Activated CD8-positive, alpha-beta memory T cell treated with anti-CD3 and anti-CD28 coated beads, Interleukin-2, amount 10 ng/mL, durations not matched to agents 7 days and 5 days (primary cell): ENCODE data around the gene CABLES1. TPM values are rescaled to one million over a fixed set of nuclear protein-coding genes. Genes with fewer than 3 reads are reported as not detected.
"Not testable (repeated sequence)": the region's sequence is repeated elsewhere in the genome, so short reads cannot be mapped to it uniquely, and the experiment has no call there.

Experiments used
- ATAC-seq: fragments of 150-1000 bp; cut with Tn5 transposase; one replicate; pipeline ENCODE4 v1.10.0; 2021; ENCODE audit warnings: moderate library complexity
- CTCF ChIA-PET: fragments of 350-600 bp; sonication (Branson Sonifier 250); formaldehyde crosslinking; loops from one replicate; lab custom pipeline; 2021; ENCODE audit warnings: antibody characterized with exemption; lab: Charles Lee
- DNase-seq: peaks from one replicate; pipeline ENCODE4 v3.0.0-alpha.2; 2020
- H3K27ac Mint-ChIP-seq: one replicate; pipeline ENCODE4 v1.8.0; 2021; ENCODE audit warnings: mild to moderate bottlenecking, mixed read lengths
- H3K27me3 Mint-ChIP-seq: one replicate; pipeline ENCODE4 v1.8.0; 2021; ENCODE audit warnings: mixed read lengths
- H3K36me3 Mint-ChIP-seq: one replicate; pipeline ENCODE4 v1.8.0; 2021; ENCODE audit warnings: mild to moderate bottlenecking, mixed read lengths
- H3K4me1 Mint-ChIP-seq: one replicate; pipeline ENCODE4 v1.8.0; 2021; ENCODE audit warnings: mixed read lengths
- H3K4me3 Mint-ChIP-seq: one replicate; pipeline ENCODE4 v1.8.0; 2021; ENCODE audit warnings: mild to moderate bottlenecking, moderate library complexity, mixed read lengths
- H3K9me3 Mint-ChIP-seq: one replicate; pipeline ENCODE4 v1.8.0; 2022; ENCODE audit warnings: low read depth, mixed read lengths
- total RNA-seq, 2 experiments: library from RNA; stranded (reverse); gene quantifications; one replicate each; pipeline ENCODE4 v1.2.3, GENCODE V29; 2021

The CABLES1 gene
- total RNA-seq, 2 experiments from 2014 or later: 2.1 to 8.6 TPM

DNA sequence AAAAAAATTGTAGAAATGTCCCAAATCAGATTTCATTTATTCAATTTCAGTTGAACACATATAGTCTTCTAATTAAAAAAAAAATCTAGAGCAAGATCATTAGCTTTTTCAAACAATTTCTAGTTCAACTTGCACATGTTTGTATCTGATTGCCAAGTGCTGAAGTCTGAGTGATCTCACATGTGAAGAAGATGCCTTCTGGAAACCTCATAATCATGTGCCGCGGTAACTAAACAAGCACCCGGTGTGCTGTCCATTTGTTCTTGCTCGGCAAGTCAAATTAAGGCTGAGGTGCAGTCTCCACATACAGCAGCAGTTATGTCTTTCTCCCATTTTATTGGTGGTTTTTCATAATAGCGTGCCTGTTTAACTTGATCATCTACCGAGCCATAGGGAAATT is 18.7 kb downstream of the CABLES1 start:
- Mint-ChIP-seq H3K36me3 (no peaks in the 10 kb centered on the region), H3K27ac (no peak overlapping the region), H3K9me3 (no peaks in the 10 kb centered on the region), H3K27me3 (peaks cover 4% of the 10 kb centered on the region), H3K4me3 (no peak overlapping the region), H3K4me1 (no peaks in the 10 kb centered on the region)
- no peak for DNase-seq
- CTCF ChIA-PET: no interaction called here
- no peak for ATAC-seq

DNA sequence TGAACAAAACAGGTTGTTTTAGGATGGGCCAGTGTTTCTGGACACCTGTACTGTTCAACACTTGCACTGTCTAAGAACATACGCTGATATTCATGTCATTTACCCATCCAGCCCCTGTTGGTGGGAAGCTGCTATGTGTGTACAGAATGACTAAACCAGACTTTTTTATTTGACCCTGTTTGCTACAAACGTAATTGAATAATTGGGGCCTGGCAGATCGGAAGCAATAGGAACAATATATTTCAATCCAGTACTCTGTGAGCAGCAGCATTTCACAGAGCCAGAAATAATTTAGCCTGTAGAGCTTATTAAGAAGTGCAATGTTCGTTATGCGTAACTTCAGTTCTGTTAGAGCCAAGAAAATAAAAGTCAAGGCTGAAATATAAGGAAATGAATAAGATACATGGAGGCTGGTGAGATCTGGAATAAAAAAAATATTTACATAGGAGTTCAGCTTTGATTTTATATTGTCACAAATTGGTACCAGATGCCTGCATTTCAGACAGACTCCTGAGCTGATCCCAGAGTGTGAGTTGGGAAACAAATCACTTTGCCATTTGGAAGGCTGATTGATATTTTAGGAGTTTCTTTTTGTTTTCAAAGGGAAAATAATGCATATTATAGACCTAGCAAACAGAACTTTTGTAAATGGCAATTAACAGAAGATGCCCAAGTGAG is 19.7 kb downstream of the CABLES1 start:
- Mint-ChIP-seq H3K4me1 (no peaks in the 10 kb centered on the region), H3K4me3 (no peak overlapping the region), H3K27ac (no peak overlapping the region), H3K36me3 (no peaks in the 10 kb centered on the region), H3K9me3 (no peaks in the 10 kb centered on the region), H3K27me3 (peaks cover 4% of the 10 kb centered on the region)
- no peak for ATAC-seq
- no peak for DNase-seq
- CTCF ChIA-PET: no interaction called here

DNA sequence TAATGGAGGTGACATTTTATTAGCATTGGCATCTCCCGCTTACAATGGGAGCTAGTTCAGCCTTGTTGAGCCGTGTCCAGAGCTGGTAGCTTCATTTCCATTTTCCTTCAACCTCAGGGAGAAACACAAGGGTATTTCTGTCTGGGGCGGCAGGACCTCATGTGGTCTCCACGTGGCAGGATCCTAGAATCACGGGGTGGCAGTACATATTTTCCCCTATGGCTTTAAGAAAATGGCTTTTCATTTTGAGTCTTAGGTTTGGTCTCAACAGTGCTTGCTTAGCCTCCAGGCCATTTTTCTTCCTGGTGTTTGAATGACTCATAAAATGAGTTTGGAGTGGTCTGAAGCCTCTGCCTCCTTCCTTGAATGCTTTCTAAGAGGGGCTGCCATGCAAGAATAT is 20.3 kb downstream of the CABLES1 start:
- peaks cover 4% of the 10 kb centered on the region for H3K27me3 Mint-ChIP-seq
- no peaks in the 10 kb centered on the region for H3K36me3 Mint-ChIP-seq
- no peak for ATAC-seq
- H3K27ac Mint-ChIP-seq: no peak overlapping the region
- H3K4me3 Mint-ChIP-seq: no peak overlapping the region
- no peaks in the 10 kb centered on the region for H3K4me1 Mint-ChIP-seq
- H3K9me3 Mint-ChIP-seq: no peaks in the 10 kb centered on the region
- CTCF ChIA-PET: interaction anchor here (1.1 kb wide), 1 partner anchor 9 kb away, joined by 3 read pairs; no protein-coding TSS in a partner anchor
- DNase-seq: no peak

DNA sequence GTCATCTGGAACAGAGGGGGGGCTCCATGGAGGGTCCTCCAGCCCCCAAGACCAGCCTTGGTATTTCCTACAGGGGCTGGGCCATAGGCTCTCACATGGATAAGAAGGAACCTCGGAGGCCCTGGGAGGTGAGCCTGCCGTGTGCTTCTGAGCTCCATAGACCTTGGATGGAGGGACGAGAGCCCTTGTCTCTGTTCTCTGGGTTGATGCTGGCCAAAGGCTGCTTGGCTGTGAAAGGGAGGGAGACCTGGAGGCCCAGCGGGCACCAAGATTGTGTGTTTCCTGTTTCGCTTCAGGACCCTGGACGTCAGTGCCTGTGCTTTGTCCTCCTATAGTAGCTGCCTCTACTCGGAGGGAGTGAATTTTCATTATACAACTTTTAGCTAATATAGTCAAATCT is 20.8 kb downstream of the CABLES1 start:
- Mint-ChIP-seq H3K9me3 (no peaks in the 10 kb centered on the region), H3K27ac (no peak overlapping the region), H3K4me1 (no peaks in the 10 kb centered on the region), H3K4me3 (no peak overlapping the region), H3K27me3 (peaks cover 4% of the 10 kb centered on the region), H3K36me3 (no peaks in the 10 kb centered on the region)
- CTCF ChIA-PET: interaction anchor here (1.1 kb wide), 1 partner anchor 10 kb away, joined by 3 read pairs; no protein-coding TSS in a partner anchor
- ATAC-seq: no peak
- DNase-seq: no peak

DNA sequence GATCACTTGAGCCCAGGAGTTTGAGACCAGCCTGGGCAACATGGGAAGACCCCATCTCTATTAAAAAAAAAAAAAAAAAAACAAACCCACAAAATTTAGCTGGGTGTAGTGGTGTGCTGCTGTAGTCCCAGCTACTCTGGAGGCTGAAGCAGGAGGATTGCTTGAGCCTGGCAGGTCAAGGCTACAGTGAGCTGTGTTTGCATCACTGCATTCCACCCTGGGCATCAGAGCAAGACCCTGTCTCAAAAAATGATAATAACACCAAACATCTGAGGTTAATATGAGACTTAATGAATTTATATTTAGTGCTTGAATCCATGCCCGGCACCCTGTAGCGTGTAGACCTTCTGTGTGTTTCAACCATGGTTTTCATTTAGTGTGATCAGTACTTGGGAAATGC is 22.8 kb downstream of the CABLES1 start:
- DNase-seq: no peak
- CTCF ChIA-PET: no interaction called here
- no peak for ATAC-seq

DNA sequence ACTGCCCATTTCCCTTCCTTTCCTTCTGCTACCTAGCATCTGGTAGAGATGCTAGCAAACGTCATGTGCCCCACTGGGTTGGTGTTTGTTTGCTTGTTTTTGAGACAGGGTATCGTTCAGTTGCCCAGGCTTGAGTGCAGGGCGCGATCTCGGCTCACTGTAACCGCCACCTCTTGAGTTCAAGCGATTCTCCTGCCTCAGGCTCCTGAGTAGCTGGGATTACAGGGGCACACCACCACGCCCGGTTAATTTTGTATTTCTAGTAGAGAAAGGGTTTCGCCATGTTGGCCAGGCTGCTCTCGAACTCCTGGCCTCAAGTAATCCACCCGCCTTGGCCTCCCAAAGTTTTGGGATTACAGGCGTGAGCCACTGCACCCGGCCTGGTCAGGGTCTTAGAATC is 23.6 kb downstream of the CABLES1 start:
- ATAC-seq, CTCF ChIA-PET, H3K4me3 Mint-ChIP-seq, DNase-seq, H3K4me1 Mint-ChIP-seq, H3K9me3 Mint-ChIP-seq, H3K27ac Mint-ChIP-seq, H3K36me3 Mint-ChIP-seq: not testable (repeated sequence)
- peaks cover 16% of the 10 kb centered on the region for H3K27me3 Mint-ChIP-seq

More for the DNA sequence above, 22.8 kb downstream of the CABLES1 start:
- Mint-ChIP-seq H3K4me1 (peaks cover 2% of the 10 kb centered on the region), H3K9me3 (no peaks in the 10 kb centered on the region), H3K27ac (no peak overlapping the region), H3K4me3 (no peak overlapping the region), H3K27me3 (peaks cover 12% of the 10 kb centered on the region), H3K36me3 (no peaks in the 10 kb centered on the region)

DNA sequence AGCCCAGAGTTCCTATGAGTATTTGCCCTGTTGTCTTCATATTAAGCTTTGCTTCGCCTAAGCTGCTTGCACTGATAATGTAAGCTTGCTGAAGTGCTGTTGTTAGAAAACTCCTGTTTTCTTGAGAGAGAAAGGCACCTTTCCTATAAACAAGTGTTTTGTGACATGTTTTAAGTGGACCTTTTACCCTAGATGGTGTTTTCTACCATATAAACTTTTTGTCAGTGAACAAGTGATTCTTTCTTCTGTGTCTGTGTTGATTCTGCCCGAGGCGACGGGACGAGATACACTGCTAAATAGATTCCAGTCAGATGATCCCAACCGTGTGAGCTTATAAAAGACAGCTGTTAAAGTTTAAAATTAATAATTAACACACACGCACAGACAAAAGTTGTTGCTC is 24.1 kb downstream of the CABLES1 start:
- no peaks in the 10 kb centered on the region for H3K9me3 Mint-ChIP-seq
- no peaks in the 10 kb centered on the region for H3K36me3 Mint-ChIP-seq
- CTCF ChIA-PET: no interaction called here
- H3K27ac Mint-ChIP-seq: no peak overlapping the region
- peaks cover 16% of the 10 kb centered on the region for H3K27me3 Mint-ChIP-seq
- DNase-seq (no peak), ATAC-seq (no peak)
- peaks cover 7% of the 10 kb centered on the region for H3K4me1 Mint-ChIP-seq
- no peak overlapping the region for H3K4me3 Mint-ChIP-seq

DNA sequence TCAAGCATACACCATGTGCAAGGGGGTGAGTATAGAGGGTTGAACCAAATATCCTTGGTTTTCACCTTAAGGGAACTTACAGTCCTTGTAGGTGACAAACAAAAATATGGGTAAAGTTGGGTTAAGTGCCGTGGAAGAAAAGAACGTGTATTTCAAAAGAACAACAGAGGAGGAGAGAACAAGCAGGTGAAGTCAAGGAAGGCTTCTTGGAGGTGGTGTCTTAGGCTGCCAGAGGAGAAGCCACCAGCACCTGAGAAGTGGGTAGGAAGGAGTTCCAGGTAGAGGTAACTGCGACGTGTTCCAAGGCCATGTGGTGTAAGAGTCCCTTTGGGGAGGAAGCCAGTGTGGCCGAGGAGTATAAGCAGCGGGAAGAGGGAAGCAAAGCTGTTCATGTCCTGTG is 27.2 kb downstream of the CABLES1 start:
- no peaks in the 10 kb centered on the region for H3K9me3 Mint-ChIP-seq
- H3K27me3 Mint-ChIP-seq: peaks cover 15% of the 10 kb centered on the region
- ATAC-seq (no peak), DNase-seq (no peak)
- CTCF ChIA-PET: no interaction called here
- H3K4me3 Mint-ChIP-seq: no peak overlapping the region
- H3K36me3 Mint-ChIP-seq: no peaks in the 10 kb centered on the region
- no peak overlapping the region for H3K27ac Mint-ChIP-seq
- H3K4me1 Mint-ChIP-seq: peaks cover 7% of the 10 kb centered on the region

DNA sequence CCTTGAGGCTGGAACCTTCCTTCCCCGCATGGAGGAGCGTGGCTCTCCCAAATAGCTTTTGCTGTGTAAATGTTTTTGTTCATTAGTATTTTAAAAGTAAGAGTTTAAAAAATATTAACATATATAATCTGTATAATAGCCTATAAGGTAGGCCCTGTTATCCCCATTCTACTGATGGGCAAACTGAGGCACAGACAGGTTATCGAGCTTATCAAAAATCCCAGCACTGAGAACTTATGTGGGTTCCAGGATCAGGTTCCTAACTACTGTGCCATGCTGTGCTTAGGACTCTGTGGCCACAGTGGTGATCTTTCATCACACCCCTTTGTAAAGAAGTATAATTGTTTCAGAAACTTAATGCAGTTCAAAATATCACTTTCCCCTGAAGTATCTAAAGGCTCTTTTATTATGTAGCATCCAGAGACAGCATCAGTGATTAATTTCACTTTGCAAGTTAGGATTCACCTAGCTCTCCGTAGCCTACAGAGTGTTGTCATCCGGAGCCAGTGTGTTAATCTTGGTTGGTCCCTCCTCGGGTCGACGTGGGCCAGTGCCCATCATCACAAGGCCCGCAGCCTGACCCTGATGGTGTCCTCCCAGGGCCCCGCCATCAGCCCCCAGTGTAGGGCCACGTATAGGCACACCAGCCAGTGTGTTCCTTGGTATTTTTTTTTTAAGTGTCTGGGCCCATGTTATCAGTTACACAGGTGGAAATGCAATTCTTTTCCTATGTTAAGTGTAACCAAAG is 28.7 kb downstream of the CABLES1 start:
- CTCF ChIA-PET: interaction anchor here (0.6 kb wide), 1 partner anchor 65 kb away, joined by 3 read pairs; no protein-coding TSS in a partner anchor
- DNase-seq: no peak
- Mint-ChIP-seq H3K36me3 (no peaks in the 10 kb centered on the region), H3K27ac (no peak overlapping the region), H3K9me3 (no peaks in the 10 kb centered on the region), H3K4me1 (peaks cover 7% of the 10 kb centered on the region), H3K4me3 (no peak overlapping the region), H3K27me3 (peaks cover 16% of the 10 kb centered on the region)
- ATAC-seq: no peak

DNA sequence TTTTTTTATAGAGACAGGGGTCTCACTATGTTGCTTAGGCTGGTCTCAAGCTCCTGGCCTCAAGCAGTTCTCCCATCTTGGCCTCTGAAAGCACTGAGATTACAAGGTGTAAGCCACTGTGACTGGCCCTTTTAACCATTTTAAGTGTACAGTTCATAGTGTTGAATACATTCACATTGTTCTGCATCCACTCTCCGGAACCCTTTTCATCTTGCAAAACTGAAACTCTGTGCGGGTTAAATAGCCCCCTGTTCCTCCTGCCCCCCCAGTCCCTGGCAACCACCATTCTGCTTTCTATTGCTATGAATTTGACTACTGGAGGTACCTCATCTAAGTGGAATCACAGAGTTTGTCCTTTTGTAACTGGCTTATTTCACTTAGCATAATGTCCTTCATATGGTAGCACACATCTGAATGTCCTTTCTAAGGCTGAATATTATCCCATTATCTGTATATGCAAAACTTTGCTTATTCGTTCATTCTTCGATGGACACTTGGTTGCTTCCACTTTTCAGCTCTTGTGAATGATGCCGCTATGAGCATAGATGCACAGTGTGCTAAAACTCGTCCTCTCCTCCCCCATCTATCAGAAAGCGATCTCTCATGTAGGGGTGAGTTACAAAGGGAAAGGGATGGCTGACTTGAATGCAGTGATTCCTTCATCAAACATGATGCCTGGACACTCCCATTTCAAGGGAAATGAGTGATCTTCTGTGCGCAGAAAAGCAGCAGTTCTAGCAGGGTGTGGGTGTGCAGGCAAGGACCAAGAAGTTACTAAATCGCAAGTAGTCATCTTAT is 30.2 kb downstream of the CABLES1 start:
- Mint-ChIP-seq H3K9me3 (no peaks in the 10 kb centered on the region), H3K27me3 (peaks cover 21% of the 10 kb centered on the region), H3K4me3 (no peak overlapping the region), H3K4me1 (peaks cover 7% of the 10 kb centered on the region), H3K36me3 (no peaks in the 10 kb centered on the region), H3K27ac (no peak overlapping the region)
- CTCF ChIA-PET: no interaction called here
- no peak for DNase-seq
- ATAC-seq: no peak

DNA sequence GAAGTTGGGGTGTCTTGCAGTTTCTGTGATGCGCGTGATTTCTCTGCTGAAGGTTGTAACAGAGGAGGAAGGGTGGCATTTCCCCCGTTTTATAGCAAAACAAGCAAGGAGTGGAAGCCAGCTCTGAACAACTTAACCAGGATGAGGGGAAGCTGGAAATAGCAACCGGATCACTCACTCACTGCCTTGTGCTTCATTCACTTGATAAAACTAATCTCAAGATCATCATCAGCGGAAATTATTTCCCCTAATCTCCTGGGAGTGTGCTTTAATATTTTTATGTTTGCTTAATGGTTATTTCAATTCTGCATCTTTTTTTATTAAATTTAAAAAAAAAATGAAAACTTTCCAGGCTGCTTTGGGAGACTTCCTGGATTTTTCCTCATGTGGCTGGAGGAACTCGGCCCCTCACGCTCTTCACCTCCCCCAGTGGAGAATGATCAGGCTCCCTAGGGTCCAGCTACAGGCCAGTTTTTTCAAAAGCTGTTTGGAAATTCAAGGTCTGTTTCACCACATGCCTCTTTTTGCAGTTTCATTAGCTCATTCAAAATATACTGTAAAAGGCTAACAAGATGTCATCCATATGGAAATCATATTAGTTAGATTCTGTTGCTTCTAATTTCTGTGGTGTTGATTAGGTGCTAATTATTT is 31.7 kb downstream of the CABLES1 start:
- CTCF ChIA-PET: no interaction called here
- H3K27ac Mint-ChIP-seq: no peak overlapping the region
- no peak for ATAC-seq

DNA sequence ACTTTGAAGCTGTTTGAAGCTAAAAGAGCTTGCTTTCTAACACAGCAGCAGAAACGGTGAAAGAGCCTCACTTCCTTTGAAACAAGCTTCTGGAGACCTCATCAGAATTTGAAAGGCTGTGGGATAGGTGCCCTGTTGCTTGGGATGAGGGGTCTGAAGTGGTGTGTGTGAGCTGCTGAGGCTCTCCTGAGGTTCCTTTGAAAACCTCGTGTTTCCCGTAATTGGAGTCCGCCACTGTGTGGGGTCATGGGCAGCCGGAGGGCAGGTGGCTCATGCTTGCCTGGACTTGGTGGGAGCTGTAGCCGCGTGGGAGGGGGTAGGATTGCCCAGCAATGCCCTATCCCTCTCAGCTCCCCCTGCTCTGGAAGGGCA is 34.4 kb downstream of the CABLES1 start:
- Mint-ChIP-seq H3K9me3 (no peaks in the 10 kb centered on the region), H3K4me1 (no peaks in the 10 kb centered on the region), H3K27ac (no peak overlapping the region), H3K4me3 (no peak overlapping the region), H3K27me3 (peaks cover 20% of the 10 kb centered on the region), H3K36me3 (no peaks in the 10 kb centered on the region)
- ATAC-seq (no peak), DNase-seq (no peak)
- CTCF ChIA-PET: no interaction called here

More for the DNA sequence above, 31.7 kb downstream of the CABLES1 start:
- H3K4me1 Mint-ChIP-seq: peaks cover 7% of the 10 kb centered on the region
- no peaks in the 10 kb centered on the region for H3K9me3 Mint-ChIP-seq
- DNase-seq: no peak
- no peaks in the 10 kb centered on the region for H3K36me3 Mint-ChIP-seq
- peaks cover 21% of the 10 kb centered on the region for H3K27me3 Mint-ChIP-seq
- H3K4me3 Mint-ChIP-seq: no peak overlapping the region

DNA sequence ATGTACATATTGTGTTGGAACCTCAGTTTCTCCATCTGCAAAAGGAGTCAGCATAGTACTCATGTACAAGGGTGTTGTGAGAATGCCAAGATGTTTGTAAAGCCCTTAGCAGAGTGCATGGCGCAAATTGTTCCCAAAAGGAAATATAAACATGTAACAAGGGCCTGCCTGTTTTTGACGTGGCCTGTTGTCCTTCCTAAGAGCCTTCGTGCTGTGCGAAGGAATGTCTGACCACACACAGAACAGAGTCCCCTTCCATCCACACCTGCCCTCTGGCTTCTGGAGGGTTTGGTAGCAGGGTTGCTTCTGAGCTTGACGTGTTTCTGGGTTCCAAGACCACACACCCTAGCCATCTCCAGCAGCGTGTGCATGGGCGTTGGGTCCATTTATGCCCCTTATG is 34.9 kb downstream of the CABLES1 start:
- Mint-ChIP-seq H3K36me3 (no peaks in the 10 kb centered on the region), H3K9me3 (no peaks in the 10 kb centered on the region), H3K4me1 (no peaks in the 10 kb centered on the region), H3K27me3 (peaks cover 20% of the 10 kb centered on the region), H3K27ac (no peak overlapping the region), H3K4me3 (no peak overlapping the region)
- CTCF ChIA-PET: no interaction called here
- no peak for ATAC-seq
- DNase-seq: no peak
